Testis (tissue), 3 donors: Measurements from ENCODE around the gene ARL15. TPM values are rescaled to one million over a fixed set of nuclear protein-coding genes. Genes with fewer than 3 reads are reported as not detected.

Experiments
- DNase-seq: peaks from one replicate; pipeline ENCODE4 v3.0.0-alpha.2; 2019
- H3K27ac ChIP-seq, 2 donors: fragments of 200-600 bp; sonication (generic); one replicate each; pipeline ENCODE4 v1.5.1; 2019
- H3K27me3 ChIP-seq: fragments of 200-600 bp; sonication (generic); one replicate; pipeline ENCODE4 v1.5.1; 2019
- H3K36me3 ChIP-seq: fragments of 200-600 bp; sonication (generic); one replicate; pipeline ENCODE4 v1.5.1; 2017; ENCODE audit warnings: low read depth; ENCODE audit errors: missing control alignments
- H3K4me1 ChIP-seq: fragments of 200-600 bp; sonication (generic); one replicate; pipeline ENCODE4 v1.5.1; 2019
- H3K4me3 ChIP-seq, 2 donors: fragments of 200-600 bp; sonication (generic); one replicate each; pipeline ENCODE4 v1.5.1; 2017 to 2019
- H3K9me3 ChIP-seq: fragments of 200-600 bp; sonication (generic); one replicate; pipeline ENCODE4 v1.5.1; 2017
- POLR2A ChIP-seq: fragments of 450-650 bp; IDR thresholded peaks from one replicate; pipeline ENCODE4 v1.6.1; 2017; ENCODE audit warnings: antibody characterized with exemption, mild to moderate bottlenecking, moderate library complexity
- WGBS, 2 donors: methylation state at CpG; one replicate each; pipeline ENCODE4 v1.1.5; 2018; 5-methylcytosine and 5-hydroxymethylcytosine counted together
- intact Hi-C: fragments of 100-400 bp; cut with DNase I; formaldehyde crosslinking; loops from one replicate; pipeline ENCODE4 v1.15.1; 2023; ENCODE audit warnings: low total_unique reads
- polyA plus RNA-seq: library from polyadenylated mRNA; stranded (reverse); fragments of 350-450 nt; fragmentation: Illumina TruSeq; extraction: RNeasy Lipid Tissue Mini Kit (QIAGEN cat#74804); gene quantifications from one replicate; pipeline ENCODE4 v1.2.3, GENCODE V29; 2014; ENCODE audit warnings: low read depth, low replicate concordance; ENCODE audit not compliant: insufficient read depth
- total RNA-seq, 2 donors: library from RNA; depleted of rRNA; stranded (reverse); fragments of >200 nt; gene quantifications; one replicate each; pipeline ENCODE4 v1.2.3, GENCODE V29; 2016
- TF ChIP-seq, protein P1 (sequence below), 3 experiments: fragments of 450-650 bp in 2 of 3; fragments of 200-600 bp in 1 of 3; sonication (generic) in 1 of 3; IDR thresholded peaks; one replicate each; pipeline ENCODE4 v1.5.1; 2016 to 2019; ENCODE audit warnings: antibody characterized with exemption in 3 of 3, mild to moderate bottlenecking in 2 of 3, moderate library complexity in 1 of 3

Gene ARL15
- total and polyA plus RNA-seq, 3 donors from 2014 or later, result 36.6 to 88.6 (median 75.2) TPM

DNA sequence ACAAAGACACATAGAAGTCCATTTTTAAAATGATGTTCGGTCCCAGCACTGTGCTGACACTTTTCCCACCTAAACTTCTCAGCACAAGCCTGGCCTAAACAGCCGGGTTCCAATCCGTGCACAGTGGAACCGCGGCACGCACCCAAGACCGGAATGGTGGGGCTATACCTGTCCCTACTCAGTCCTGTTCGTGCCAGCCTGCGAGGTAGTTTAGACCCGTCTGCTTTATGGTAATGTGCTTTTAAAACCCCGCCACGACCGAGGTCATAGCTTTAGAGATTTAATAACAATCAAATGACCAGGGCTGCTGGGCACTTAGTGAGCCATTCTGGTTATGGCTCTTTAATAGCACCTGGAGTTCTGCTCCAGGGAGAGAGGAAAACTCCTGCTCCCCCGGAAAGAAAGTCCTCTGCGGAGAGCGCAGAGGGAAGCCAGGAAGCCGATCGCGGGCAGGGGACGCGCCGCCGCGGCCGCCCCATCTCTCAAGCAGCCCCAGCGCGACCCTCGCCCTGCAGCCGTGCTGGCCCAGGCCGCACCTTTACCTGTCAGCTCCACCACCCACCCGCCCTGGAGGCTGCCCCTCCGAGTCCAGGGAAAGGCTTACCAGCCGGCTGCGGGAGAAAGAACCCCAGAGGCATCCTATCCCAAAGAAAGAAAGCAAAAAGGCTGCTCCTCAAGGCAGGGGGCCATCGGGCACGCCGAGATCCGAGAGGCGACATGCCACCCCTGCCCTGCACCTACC is 511 bp downstream of the ARL15 start:
- peaks cover 5% of the 10 kb centered on the region for H3K4me1 ChIP-seq
- H3K27me3 ChIP-seq, result no peaks in the 10 kb centered on the region
- intact Hi-C loops, result no loop called here
- peak overlapping the region; percentile 94 to 98 for H3K4me3 ChIP-seq
- no peaks in the 10 kb centered on the region for H3K9me3 ChIP-seq
- TF ChIP-seq POLR2A, result no peak
- TF ChIP-seq, protein P1, sequence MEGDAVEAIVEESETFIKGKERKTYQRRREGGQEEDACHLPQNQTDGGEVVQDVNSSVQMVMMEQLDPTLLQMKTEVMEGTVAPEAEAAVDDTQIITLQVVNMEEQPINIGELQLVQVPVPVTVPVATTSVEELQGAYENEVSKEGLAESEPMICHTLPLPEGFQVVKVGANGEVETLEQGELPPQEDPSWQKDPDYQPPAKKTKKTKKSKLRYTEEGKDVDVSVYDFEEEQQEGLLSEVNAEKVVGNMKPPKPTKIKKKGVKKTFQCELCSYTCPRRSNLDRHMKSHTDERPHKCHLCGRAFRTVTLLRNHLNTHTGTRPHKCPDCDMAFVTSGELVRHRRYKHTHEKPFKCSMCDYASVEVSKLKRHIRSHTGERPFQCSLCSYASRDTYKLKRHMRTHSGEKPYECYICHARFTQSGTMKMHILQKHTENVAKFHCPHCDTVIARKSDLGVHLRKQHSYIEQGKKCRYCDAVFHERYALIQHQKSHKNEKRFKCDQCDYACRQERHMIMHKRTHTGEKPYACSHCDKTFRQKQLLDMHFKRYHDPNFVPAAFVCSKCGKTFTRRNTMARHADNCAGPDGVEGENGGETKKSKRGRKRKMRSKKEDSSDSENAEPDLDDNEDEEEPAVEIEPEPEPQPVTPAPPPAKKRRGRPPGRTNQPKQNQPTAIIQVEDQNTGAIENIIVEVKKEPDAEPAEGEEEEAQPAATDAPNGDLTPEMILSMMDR (IDR thresholded peaks at IDR 0.05), result no peak
- H3K27ac ChIP-seq, result peak overlapping the region; percentile 86 to 90
- DNase-seq, result peak; percentile 45
- 0% methylated on average over 6 to 38 of the region's 39 CpGs for WGBS, 2 donors
- H3K36me3 ChIP-seq, result no peaks in the 10 kb centered on the region

DNA sequence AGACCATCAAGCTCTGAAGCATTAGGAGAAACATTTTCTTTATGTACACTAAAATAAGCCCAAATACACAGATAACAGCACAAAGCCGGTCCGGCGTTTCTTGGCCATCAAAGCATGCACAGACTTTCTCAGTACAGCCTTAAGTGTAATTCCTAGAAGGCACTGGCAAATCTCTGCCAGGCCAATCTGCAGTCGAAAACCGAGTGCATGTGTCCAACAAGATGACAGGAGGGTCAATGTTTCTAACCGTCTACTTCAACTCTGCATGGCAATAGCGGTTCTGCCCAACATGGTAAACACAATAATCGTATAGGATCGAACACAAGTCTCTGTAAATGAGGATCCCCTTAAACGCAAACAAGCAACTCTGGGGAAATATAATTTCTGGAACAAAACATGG is 1.1 kb downstream of the ARL15 start:
- Histone ChIP-seq H3K4me3 (peak overlapping the region; percentile 94 to 98), H3K36me3 (no peaks in the 10 kb centered on the region), H3K27me3 (no peaks in the 10 kb centered on the region), H3K4me1 (peaks cover 5% of the 10 kb centered on the region), H3K27ac (peak overlapping the region; percentile 86 to 90), H3K9me3 (no peaks in the 10 kb centered on the region)
- peak; percentile 38 for DNase-seq
- intact Hi-C loops, result no loop called here
- TF ChIP-seq, protein P1 (IDR thresholded peaks at IDR 0.05), result no peak
- TF ChIP-seq POLR2A, result no peak
- WGBS, 2 donors, result 6 to 18% methylated on average over 10 of the region's 10 CpGs

DNA sequence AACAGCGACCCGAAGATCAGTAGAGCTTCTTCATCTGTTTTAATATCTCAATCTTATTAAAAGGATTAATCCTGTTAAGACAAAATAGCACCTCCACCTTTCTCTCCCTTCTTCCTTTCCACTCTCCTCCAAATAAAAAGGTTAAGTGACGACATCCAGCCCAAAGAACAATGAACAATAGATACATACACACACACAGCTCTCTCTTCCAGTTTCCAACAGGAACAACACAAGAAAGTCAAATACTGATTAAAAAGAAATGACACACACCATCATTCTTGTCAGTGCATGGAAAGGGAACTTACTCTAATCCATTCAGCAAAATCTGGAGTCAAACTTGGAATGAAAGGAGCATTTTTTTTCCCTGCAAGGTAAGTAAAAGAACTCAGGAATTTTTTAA is 2.8 kb downstream of the ARL15 start:
- intact Hi-C loops, result no loop called here
- H3K9me3 ChIP-seq, result no peaks in the 10 kb centered on the region
- 73 to 76% methylated on average over 3 of the region's 3 CpGs for WGBS, 2 donors
- peaks cover 5% of the 10 kb centered on the region for H3K4me1 ChIP-seq
- no peak overlapping the region for H3K4me3 ChIP-seq
- H3K36me3 ChIP-seq, result no peaks in the 10 kb centered on the region
- TF ChIP-seq POLR2A, result no peak
- TF ChIP-seq, protein P1 (IDR thresholded peaks at IDR 0.05), result no peak
- no peaks in the 10 kb centered on the region for H3K27me3 ChIP-seq
- no peak overlapping the region for H3K27ac ChIP-seq
- DNase-seq, result no peak

DNA sequence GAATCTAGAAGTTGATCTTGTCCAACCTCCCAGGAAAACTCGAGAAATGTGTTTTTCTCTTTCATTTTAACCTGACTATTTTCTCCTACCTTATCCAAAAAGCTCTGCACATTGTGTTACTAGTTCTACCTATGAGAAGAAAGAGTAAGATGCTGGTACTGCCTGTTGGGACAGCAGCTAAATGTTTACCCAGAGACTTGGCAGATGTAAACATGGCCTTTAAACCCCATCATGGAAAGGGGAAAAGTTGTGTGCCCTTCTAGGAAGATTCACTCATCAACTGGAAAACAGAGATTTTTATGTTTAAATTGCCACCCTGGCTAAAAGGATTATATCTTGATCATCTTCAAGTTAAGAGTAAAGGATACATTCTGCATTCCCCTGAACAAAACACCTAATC is 3.5 kb downstream of the ARL15 start:
- Histone ChIP-seq H3K4me3 (no peak overlapping the region), H3K36me3 (no peaks in the 10 kb centered on the region), H3K27ac (peak overlapping the region in 1 of 2 donors; percentile 18), H3K9me3 (no peaks in the 10 kb centered on the region), H3K4me1 (peaks cover 8% of the 10 kb centered on the region), H3K27me3 (no peaks in the 10 kb centered on the region)
- DNase-seq, result no peak
- TF ChIP-seq, protein P1 (IDR thresholded peaks at IDR 0.05), result no peak
- TF ChIP-seq POLR2A, result no peak
- 85 to 87% methylated on average over 1 of the region's 1 CpG for WGBS, 2 donors
- intact Hi-C loops, result no loop called here

DNA sequence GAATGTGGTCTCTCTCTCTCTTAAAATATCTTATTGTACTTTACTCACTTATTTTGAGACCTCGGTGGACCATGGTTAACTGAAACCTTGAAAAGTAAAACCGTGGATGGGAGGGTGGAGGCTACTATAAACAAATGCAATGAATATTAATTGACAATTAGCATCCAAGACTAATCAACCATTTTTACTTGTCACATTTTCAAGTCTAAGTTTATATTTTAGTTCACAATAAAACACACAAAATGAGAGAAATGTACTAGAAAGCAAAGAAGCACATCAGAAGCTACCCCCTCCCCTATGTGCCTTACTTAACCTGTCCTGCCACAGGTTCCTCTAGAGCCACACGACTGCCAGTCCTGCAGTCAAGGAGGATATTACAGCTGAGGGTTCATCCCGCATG is 4.6 kb downstream of the ARL15 start:
- H3K27ac ChIP-seq, result no peak overlapping the region
- no peak for TF ChIP-seq POLR2A
- TF ChIP-seq, protein P1 (IDR thresholded peaks at IDR 0.05), result no peak
- H3K27me3 ChIP-seq, result no peaks in the 10 kb centered on the region
- H3K4me3 ChIP-seq, result no peak overlapping the region
- H3K9me3 ChIP-seq, result no peaks in the 10 kb centered on the region
- intact Hi-C loops, result no loop called here
- WGBS, 2 donors, result 76 to 85% methylated on average over 4 of the region's 4 CpGs
- peaks cover 14% of the 10 kb centered on the region for H3K4me1 ChIP-seq
- no peaks in the 10 kb centered on the region for H3K36me3 ChIP-seq
- DNase-seq, result no peak
